MM.1S (cell line): ENCODE data around the gene PAX8.

Experiments
- DNase-seq: peaks from one replicate; pipeline ENCODE4 v3.0.0-alpha.2; 2015
- H2AFZ ChIP-seq: fragments of 300-600 bp; sonication (generic); 2 replicates; pipeline ENCODE4 v1.6.0; 2016; ENCODE audit warnings: antibody characterized with exemption, low read length
- H3F3A ChIP-seq: fragments of 300-600 bp; sonication (generic); 2 replicates; pipeline ENCODE4 v1.6.1; 2016; ENCODE audit warnings: mild to moderate bottlenecking, antibody characterized with exemption, low read length, moderate library complexity, mixed read lengths; ENCODE audit not compliant: insufficient read depth
- H3K27ac ChIP-seq: fragments of 300-600 bp; sonication (generic); 2 replicates; pipeline ENCODE4 v1.5.1; 2016; ENCODE audit warnings: mild to moderate bottlenecking, low read length
- H3K27me3 ChIP-seq: fragments of 300-600 bp; sonication (generic); replicated peaks from 2 replicates; pipeline ENCODE4 v1.6.0; 2016; ENCODE audit warnings: low read length; ENCODE audit not compliant: insufficient read depth
- H3K36me3 ChIP-seq: fragments of 300-600 bp; sonication (generic); replicated peaks from 2 replicates; pipeline ENCODE4 v1.6.1; 2016; ENCODE audit warnings: mild to moderate bottlenecking, low read length, mixed read lengths; ENCODE audit not compliant: insufficient read depth
- H3K4me1 ChIP-seq: fragments of 300-600 bp; sonication (generic); 2 replicates; pipeline ENCODE4 v1.6.1; 2016; ENCODE audit warnings: low read length, mixed read lengths
- H3K4me2 ChIP-seq: fragments of 300-600 bp; sonication (generic); 2 replicates; pipeline ENCODE4 v1.6.0; 2016; ENCODE audit warnings: low read depth, low read length
- H3K4me3 ChIP-seq: fragments of 300-600 bp; sonication (generic); 2 replicates; pipeline ENCODE4 v1.5.1; 2016; ENCODE audit warnings: low read length, mixed read lengths
- H3K79me2 ChIP-seq: fragments of 300-600 bp; sonication (generic); 2 replicates; pipeline ENCODE4 v1.6.1; 2016; ENCODE audit warnings: mixed run types, low read length, mixed read lengths
- H3K9ac ChIP-seq: fragments of 300-600 bp; sonication (generic); 2 replicates; pipeline ENCODE4 v1.6.1; 2016; ENCODE audit warnings: low read length, mixed read lengths
- H3K9me2 ChIP-seq: fragments of 300-600 bp; sonication (generic); replicated peaks from 2 replicates; pipeline ENCODE4 v1.6.1; 2016; ENCODE audit warnings: mild to moderate bottlenecking, low read length, mixed read lengths; ENCODE audit not compliant: insufficient read depth
- H3K9me3 ChIP-seq: fragments of 300-600 bp; sonication (generic); replicated peaks from 2 replicates; pipeline ENCODE4 v1.6.1; 2016; ENCODE audit warnings: mild to moderate bottlenecking, low read length, mixed read lengths; ENCODE audit not compliant: insufficient read depth
- H4K20me1 ChIP-seq: fragments of 300-600 bp; sonication (generic); 2 replicates; pipeline ENCODE4 v1.6.1; 2016; ENCODE audit warnings: mild to moderate bottlenecking, low read length, moderate library complexity, mixed read lengths; ENCODE audit not compliant: insufficient read depth
- CTCF ChIP-seq: fragments of 300-600 bp; sonication (generic); IDR thresholded peaks from 2 replicates; pipeline ENCODE4 v1.5.1; 2016; ENCODE audit warnings: antibody characterized with exemption, low read length, mixed read lengths
- EZH2 ChIP-seq: fragments of 300-600 bp; sonication (generic); optimal IDR thresholded peaks from 2 replicates; pipeline ENCODE3; 2017; ENCODE audit warnings: low read depth, mild to moderate bottlenecking, antibody characterized with exemption, low read length, mixed read lengths
- EZH2phosphoT487 ChIP-seq: fragments of 300-600 bp; sonication (generic); IDR thresholded peaks from 2 replicates; pipeline ENCODE4 v1.6.1; 2018; ENCODE audit warnings: antibody characterized with exemption, low read length

PAX8 gene

GRCh38 chr2:113245276-113245711 lies 33.4 kb downstream of the PAX8 start:
- Histone ChIP-seq H3K9me3 (no peaks in the 10 kb centered on the region), H3K27me3 (no peaks in the 10 kb centered on the region), H3K36me3 (no peaks in the 10 kb centered on the region), H4K20me1 (no peaks in the 10 kb centered on the region), H3K4me3 (no peak overlapping the region), H2AFZ (no peak overlapping the region), H3K79me2 (no peaks in the 10 kb centered on the region), H3F3A (no peaks in the 10 kb centered on the region), H3K4me1 (no peaks in the 10 kb centered on the region), H3K27ac (no peak overlapping the region), H3K4me2 (no peak overlapping the region), H3K9ac (no peak overlapping the region), H3K9me2 (no peaks in the 10 kb centered on the region)
- TF ChIP-seq EZH2 (no peak), EZH2phosphoT487 (no peak), CTCF (no peak)
- no peak for DNase-seq

GRCh38 chr2:113242327-113242726 lies 36.4 kb downstream of the PAX8 start:
- no peak for TF ChIP-seq EZH2
- no peak for TF ChIP-seq EZH2phosphoT487
- no peak for TF ChIP-seq CTCF
- H3F3A ChIP-seq = no peaks in the 10 kb centered on the region
- H3K9me3 ChIP-seq = no peaks in the 10 kb centered on the region
- no peak for DNase-seq
- H3K27ac ChIP-seq = no peak overlapping the region
- H4K20me1 ChIP-seq = no peaks in the 10 kb centered on the region
- no peak overlapping the region for H2AFZ ChIP-seq
- H3K4me1 ChIP-seq = no peaks in the 10 kb centered on the region
- no peaks in the 10 kb centered on the region for H3K27me3 ChIP-seq
- peaks cover 3% of the 10 kb centered on the region; the same call in 1 of the 2 replicates for H3K79me2 ChIP-seq
- no peaks in the 10 kb centered on the region for H3K36me3 ChIP-seq
- no peaks in the 10 kb centered on the region for H3K9me2 ChIP-seq
- no peak overlapping the region for H3K4me2 ChIP-seq
- no peak overlapping the region for H3K4me3 ChIP-seq
- H3K9ac ChIP-seq = no peak overlapping the region

GRCh38 chr2:113240915-113241911 lies 37.5 kb downstream of the PAX8 start:
- Histone ChIP-seq H3K27ac (no peak overlapping the region), H3K4me3 (no peak overlapping the region), H3F3A (no peaks in the 10 kb centered on the region), H3K9ac (no peak overlapping the region), H3K36me3 (no peaks in the 10 kb centered on the region), H4K20me1 (no peaks in the 10 kb centered on the region), H3K4me2 (no peak overlapping the region), H3K27me3 (no peaks in the 10 kb centered on the region), H3K9me2 (no peaks in the 10 kb centered on the region), H3K9me3 (no peaks in the 10 kb centered on the region), H3K79me2 (peaks cover 14% of the 10 kb centered on the region), H3K4me1 (no peaks in the 10 kb centered on the region), H2AFZ (no peak overlapping the region)
- no peak for TF ChIP-seq EZH2
- TF ChIP-seq EZH2phosphoT487 = no peak
- no peak for TF ChIP-seq CTCF
- no peak for DNase-seq
